ENCODE results near the gene FHOD1. TPM values are rescaled to one million over a fixed set of nuclear protein-coding genes. Genes with fewer than 3 reads are reported as not detected.

Gene FHOD1
- total and polyA plus RNA-seq, 4 donors, result 5.4 to 34.3 (median 22.7) TPM

DNA sequence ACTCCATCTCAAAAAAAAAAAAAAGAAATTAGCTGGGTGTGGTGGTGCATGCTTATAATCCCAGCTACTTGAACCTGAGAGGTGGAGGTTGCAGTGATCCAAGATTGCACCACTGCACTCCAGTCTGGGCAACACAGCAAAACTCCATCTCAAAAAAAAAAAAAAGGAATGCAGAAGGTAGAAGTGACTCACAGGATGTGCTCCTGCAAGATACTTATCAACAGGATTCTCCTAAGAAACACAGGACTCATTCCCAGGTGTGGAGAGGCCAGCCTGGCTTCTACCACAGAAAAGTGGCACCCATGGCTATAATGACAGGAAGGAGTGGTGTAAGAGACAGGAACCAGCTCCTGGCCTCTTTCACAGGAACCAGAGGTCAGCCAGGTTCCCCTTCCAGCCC, 34.5 kb downstream of the FHOD1 start:
- DNase-seq (ENCODE audit: low read depth in 4 of 6, low spot score in 6 of 6), result no peak
- no peak overlapping the region for H3K4me3 ChIP-seq (ENCODE audit: low read depth, low read length)
- H3K27me3 ChIP-seq (ENCODE audit: control insufficient read depth, insufficient read depth, low read length), result no peaks in the 10 kb centered on the region
- no peaks in the 10 kb centered on the region for H3K4me1 ChIP-seq (ENCODE audit: control insufficient read depth, insufficient read depth, low read length)
- no peaks in the 10 kb centered on the region for H3K9me3 ChIP-seq (ENCODE audit: control insufficient read depth, insufficient read depth, low read length)
- no peak overlapping the region for H3K27ac ChIP-seq (ENCODE audit: low read depth, low read length)
- H3K36me3 ChIP-seq (ENCODE audit: control insufficient read depth, insufficient read depth, low read length), result peaks cover 75% of the 10 kb centered on the region

DNA sequence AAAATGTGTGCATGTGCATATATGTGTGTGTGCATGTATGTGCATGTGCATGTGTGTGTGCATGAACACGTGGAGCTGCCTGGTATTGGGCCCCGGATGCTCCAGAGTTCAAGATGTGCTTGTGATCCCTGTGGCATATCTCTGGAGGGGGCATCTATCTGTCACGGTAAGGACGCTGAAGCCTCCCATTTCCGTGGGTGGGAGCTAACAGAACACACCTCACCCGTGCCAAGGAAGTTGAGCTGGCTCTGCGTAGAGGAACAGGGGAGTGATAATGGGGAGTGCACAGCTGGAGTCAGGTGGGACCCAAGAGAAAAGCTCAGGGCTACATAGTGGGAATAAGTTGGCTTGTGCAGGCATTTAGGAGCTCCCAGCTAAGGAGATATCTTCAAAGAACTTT, 35.6 kb downstream of the FHOD1 start:
- no peak for DNase-seq (ENCODE audit: low read depth in 4 of 6, low spot score in 6 of 6)
- peaks cover 77% of the 10 kb centered on the region for H3K36me3 ChIP-seq (ENCODE audit: control insufficient read depth, insufficient read depth, low read length)
- WGBS (ENCODE audit: insufficient coverage), result 81% methylated on average over 7 of the region's 7 CpGs

DNA sequence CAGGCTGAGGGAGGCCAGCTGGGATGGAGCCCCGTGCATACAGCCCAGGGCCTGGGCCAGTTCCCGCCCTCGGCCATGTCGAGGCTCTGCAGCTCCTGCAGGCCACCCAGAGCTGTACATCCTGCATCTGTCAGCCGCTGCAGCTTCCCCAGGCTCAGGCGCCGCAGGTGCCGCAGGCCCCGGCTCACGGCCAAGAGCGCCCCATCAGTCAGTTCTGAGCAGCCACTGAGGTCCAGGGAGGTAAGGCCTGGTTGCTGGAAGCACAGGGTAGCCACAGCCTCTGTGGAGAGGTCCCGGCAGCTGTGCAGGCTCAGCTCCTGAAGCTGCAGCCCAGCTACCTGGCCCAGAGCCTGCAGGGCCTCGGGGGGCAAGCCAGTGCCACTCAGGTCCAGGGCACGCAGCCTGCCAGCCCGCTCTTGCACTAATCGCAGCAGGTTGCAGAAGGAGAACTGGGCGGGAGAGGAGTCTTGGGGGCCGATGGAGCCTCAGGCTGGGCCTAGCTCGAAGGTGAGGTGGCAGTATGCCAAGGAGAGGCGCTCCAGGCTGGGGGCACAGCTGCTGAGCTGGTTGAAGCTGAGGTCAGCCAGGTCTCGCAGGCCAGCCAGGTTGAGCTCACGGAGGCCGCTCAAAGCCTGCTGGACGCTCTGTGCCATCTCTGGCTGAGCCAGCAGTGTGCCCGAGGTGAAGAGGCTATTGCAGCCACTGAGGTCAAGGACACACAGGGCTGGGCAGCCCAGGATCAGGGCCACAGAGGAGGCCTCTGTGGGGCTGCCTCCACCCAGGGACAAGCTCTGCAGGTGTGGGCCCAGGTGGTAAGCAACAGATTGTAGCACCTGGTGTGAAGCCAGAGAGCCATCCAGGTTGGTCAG, 37.0 kb downstream of the FHOD1 start:
- 81% methylated on average over 25 of the region's 25 CpGs for WGBS (ENCODE audit: insufficient coverage)
- DNase-seq (ENCODE audit: low read depth in 4 of 6, low spot score in 6 of 6), result no peak
- H3K36me3 ChIP-seq (ENCODE audit: control insufficient read depth, insufficient read depth, low read length), result peaks cover 78% of the 10 kb centered on the region

More for the DNA sequence above, 35.6 kb downstream of the FHOD1 start:
- no peaks in the 10 kb centered on the region for H3K4me1 ChIP-seq (ENCODE audit: control insufficient read depth, insufficient read depth, low read length)
- H3K27me3 ChIP-seq (ENCODE audit: control insufficient read depth, insufficient read depth, low read length), result no peaks in the 10 kb centered on the region
- H3K9me3 ChIP-seq (ENCODE audit: control insufficient read depth, insufficient read depth, low read length), result no peaks in the 10 kb centered on the region
- H3K4me3 ChIP-seq (ENCODE audit: low read depth, low read length), result no peak overlapping the region
- no peak overlapping the region for H3K27ac ChIP-seq (ENCODE audit: low read depth, low read length)

GRCh38 chr16:67209565-67209964, 37.7 kb downstream of the FHOD1 start:
- WGBS (ENCODE audit: insufficient coverage), result 72% methylated on average over 6 of the region's 8 CpGs
- no peak overlapping the region for H3K4me3 ChIP-seq (ENCODE audit: low read depth, low read length)
- H3K4me1 ChIP-seq (ENCODE audit: control insufficient read depth, insufficient read depth, low read length), result no peaks in the 10 kb centered on the region
- H3K27ac ChIP-seq (ENCODE audit: low read depth, low read length), result no peak overlapping the region
- H3K9me3 ChIP-seq (ENCODE audit: control insufficient read depth, insufficient read depth, low read length), result no peaks in the 10 kb centered on the region
- H3K36me3 ChIP-seq (ENCODE audit: control insufficient read depth, insufficient read depth, low read length), result peaks cover 75% of the 10 kb centered on the region
- H3K27me3 ChIP-seq (ENCODE audit: control insufficient read depth, insufficient read depth, low read length), result no peaks in the 10 kb centered on the region
- no peak for DNase-seq (ENCODE audit: low read depth in 4 of 6, low spot score in 6 of 6)

More for the DNA sequence above, 37.0 kb downstream of the FHOD1 start:
- Histone ChIP-seq H3K4me3 (ENCODE audit: low read depth, low read length) (no peak overlapping the region), H3K27me3 (ENCODE audit: control insufficient read depth, insufficient read depth, low read length) (no peaks in the 10 kb centered on the region), H3K4me1 (ENCODE audit: control insufficient read depth, insufficient read depth, low read length) (no peaks in the 10 kb centered on the region), H3K27ac (ENCODE audit: low read depth, low read length) (no peak overlapping the region), H3K9me3 (ENCODE audit: control insufficient read depth, insufficient read depth, low read length) (no peaks in the 10 kb centered on the region)

DNA sequence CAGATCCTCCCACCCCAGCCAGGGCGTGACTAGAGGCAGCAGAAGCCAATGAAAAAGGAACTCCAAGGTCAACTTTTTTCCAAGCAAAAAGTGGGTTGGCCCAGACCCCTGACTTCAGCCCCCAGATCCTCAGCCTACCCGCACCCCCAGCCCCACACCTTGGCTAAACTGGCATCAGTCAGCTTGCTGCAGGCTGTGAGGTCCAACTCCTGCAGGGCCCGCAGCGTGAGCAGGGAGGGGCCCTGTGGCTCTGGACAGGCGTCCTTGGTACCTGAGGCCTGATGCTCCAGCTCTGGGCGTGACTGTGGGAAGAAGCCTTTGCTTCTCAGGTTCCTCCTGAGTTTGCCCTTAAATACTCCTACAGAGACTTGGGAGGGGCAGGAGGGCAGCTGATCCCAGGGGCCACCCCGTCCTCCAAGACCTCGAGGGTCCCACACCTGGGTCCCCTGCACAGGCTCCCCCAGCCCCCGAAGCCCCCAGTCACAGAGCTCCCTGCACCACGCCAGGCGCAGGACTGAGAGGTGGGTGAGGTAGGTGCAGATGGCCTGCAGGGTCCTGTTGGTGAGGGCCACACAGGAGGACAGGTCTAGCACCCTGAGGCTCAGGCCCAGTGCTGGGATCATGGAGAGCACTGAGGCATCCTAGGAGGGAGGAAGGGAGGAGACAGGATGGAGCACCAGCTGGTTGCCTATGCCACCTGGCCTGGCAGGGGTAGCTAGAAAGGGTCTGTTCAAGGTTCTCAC, 39.0 kb downstream of the FHOD1 start:
- Histone ChIP-seq H3K9me3 (ENCODE audit: control insufficient read depth, insufficient read depth, low read length) (no peaks in the 10 kb centered on the region), H3K27ac (ENCODE audit: low read depth, low read length) (no peak overlapping the region), H3K27me3 (ENCODE audit: control insufficient read depth, insufficient read depth, low read length) (no peaks in the 10 kb centered on the region), H3K36me3 (ENCODE audit: control insufficient read depth, insufficient read depth, low read length) (peaks cover 80% of the 10 kb centered on the region), H3K4me3 (ENCODE audit: low read depth, low read length) (no peak overlapping the region), H3K4me1 (ENCODE audit: control insufficient read depth, insufficient read depth, low read length) (no peaks in the 10 kb centered on the region)
- WGBS (ENCODE audit: insufficient coverage), result 94% methylated on average over 8 of the region's 11 CpGs
- no peak for DNase-seq (ENCODE audit: low read depth in 4 of 6, low spot score in 6 of 6)

DNA sequence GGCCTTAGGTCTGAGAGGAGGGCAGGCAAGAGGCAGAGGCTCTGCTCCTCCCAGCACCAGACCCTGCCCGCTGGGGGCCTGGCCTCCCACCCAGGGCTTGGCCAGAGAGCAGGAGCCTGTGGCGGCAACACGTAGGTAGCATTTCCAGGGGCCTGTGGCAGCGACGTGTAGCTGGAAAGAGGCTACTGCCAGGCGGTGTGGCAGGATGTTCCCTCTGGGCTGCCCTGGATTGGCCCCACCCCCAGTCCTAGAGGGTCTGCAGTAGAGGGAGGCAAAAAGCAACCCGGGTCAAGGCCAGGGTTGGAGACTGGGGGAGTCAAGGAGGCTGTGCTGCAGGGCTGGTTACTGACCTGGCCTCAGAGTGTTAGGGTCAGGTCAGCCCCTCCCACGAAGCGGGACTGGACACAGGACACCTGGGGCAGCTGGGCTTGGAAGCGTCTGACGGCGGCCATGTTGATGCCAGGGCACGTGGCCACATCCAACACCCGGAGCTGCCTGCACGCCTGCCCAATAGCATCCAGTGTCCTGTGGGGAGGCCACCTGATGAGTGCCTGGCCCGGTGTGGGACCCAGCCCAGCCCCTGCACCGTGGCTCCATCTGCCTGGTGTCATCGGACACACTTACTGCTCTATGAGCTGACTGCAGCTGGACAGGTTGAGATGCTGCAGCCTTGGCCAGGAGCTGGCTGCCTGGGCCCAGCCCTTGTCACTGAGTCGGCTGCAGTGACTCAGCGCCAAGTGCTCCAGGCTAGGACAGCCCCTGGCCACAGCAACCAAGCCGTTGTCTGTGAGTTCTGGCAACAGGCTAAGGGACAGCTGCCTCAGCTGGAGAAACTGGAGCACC, 39.8 kb downstream of the FHOD1 start:
- no peak overlapping the region for H3K27ac ChIP-seq (ENCODE audit: low read depth, low read length)
- H3K36me3 ChIP-seq (ENCODE audit: control insufficient read depth, insufficient read depth, low read length), result peaks cover 84% of the 10 kb centered on the region
- 78% methylated on average over 20 of the region's 21 CpGs for WGBS (ENCODE audit: insufficient coverage)
- no peak for DNase-seq (ENCODE audit: low read depth in 4 of 6, low spot score in 6 of 6)
- H3K27me3 ChIP-seq (ENCODE audit: control insufficient read depth, insufficient read depth, low read length), result no peaks in the 10 kb centered on the region
- no peaks in the 10 kb centered on the region for H3K9me3 ChIP-seq (ENCODE audit: control insufficient read depth, insufficient read depth, low read length)
- H3K4me1 ChIP-seq (ENCODE audit: control insufficient read depth, insufficient read depth, low read length), result no peaks in the 10 kb centered on the region
- H3K4me3 ChIP-seq (ENCODE audit: low read depth, low read length), result no peak overlapping the region

- 86% methylated on average over 3 of the region's 3 CpGs for WGBS (ENCODE audit: insufficient coverage)
- no peaks in the 10 kb centered on the region for H3K27me3 ChIP-seq (ENCODE audit: control insufficient read depth, insufficient read depth, low read length)
- no peak overlapping the region for H3K27ac ChIP-seq (ENCODE audit: low read depth, low read length)
- no peak overlapping the region for H3K4me3 ChIP-seq (ENCODE audit: low read depth, low read length)
- H3K36me3 ChIP-seq (ENCODE audit: control insufficient read depth, insufficient read depth, low read length), result peaks cover 87% of the 10 kb centered on the region
- no peaks in the 10 kb centered on the region for H3K4me1 ChIP-seq (ENCODE audit: control insufficient read depth, insufficient read depth, low read length)
- no peaks in the 10 kb centered on the region for H3K9me3 ChIP-seq (ENCODE audit: control insufficient read depth, insufficient read depth, low read length)
- no peak for DNase-seq (ENCODE audit: low read depth in 4 of 6, low spot score in 6 of 6)
Observed at GRCh38 chr16:67206838-67207248, 40.4 kb downstream of the FHOD1 start.

- peaks cover 93% of the 10 kb centered on the region for H3K36me3 ChIP-seq (ENCODE audit: control insufficient read depth, insufficient read depth, low read length)
- no peaks in the 10 kb centered on the region for H3K4me1 ChIP-seq (ENCODE audit: control insufficient read depth, insufficient read depth, low read length)
- WGBS (ENCODE audit: insufficient coverage), result 91% methylated on average over 8 of the region's 8 CpGs
- no peaks in the 10 kb centered on the region for H3K9me3 ChIP-seq (ENCODE audit: control insufficient read depth, insufficient read depth, low read length)
- no peak overlapping the region for H3K4me3 ChIP-seq (ENCODE audit: low read depth, low read length)
- DNase-seq (ENCODE audit: low read depth in 4 of 6, low spot score in 6 of 6), result no peak
- no peaks in the 10 kb centered on the region for H3K27me3 ChIP-seq (ENCODE audit: control insufficient read depth, insufficient read depth, low read length)
- H3K27ac ChIP-seq (ENCODE audit: low read depth, low read length), result no peak overlapping the region
Observed at GRCh38 chr16:67206129-67206837, 41.0 kb downstream of the FHOD1 start.

DNA sequence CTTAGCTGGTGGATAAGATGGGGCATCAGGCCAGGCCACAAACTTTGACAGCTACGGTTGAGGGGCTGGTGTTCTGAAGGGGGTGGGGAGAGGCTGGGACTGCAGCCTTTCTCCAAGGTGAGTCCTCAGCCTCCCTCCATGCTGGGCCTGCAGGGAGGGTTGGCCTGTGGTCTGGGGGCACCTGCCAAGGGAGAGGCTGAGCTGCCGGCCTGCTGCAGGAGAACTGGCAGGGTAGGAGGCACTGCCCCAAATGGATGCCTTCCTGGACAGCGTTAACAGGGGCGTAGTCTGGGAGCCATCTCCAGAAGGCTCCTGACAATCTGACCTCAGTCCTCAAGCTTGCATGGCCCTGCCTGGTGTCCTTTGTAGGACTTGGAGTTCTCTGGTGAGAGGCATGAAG, 43.2 kb downstream of the FHOD1 start:
- Histone ChIP-seq H3K27me3 (ENCODE audit: control insufficient read depth, insufficient read depth, low read length) (no peaks in the 10 kb centered on the region), H3K4me3 (ENCODE audit: low read depth, low read length) (no peak overlapping the region), H3K9me3 (ENCODE audit: control insufficient read depth, insufficient read depth, low read length) (no peaks in the 10 kb centered on the region), H3K36me3 (ENCODE audit: control insufficient read depth, insufficient read depth, low read length) (peaks cover 85% of the 10 kb centered on the region), H3K4me1 (ENCODE audit: control insufficient read depth, insufficient read depth, low read length) (peaks cover 5% of the 10 kb centered on the region), H3K27ac (ENCODE audit: low read depth, low read length) (no peak overlapping the region)
- WGBS (ENCODE audit: insufficient coverage), result 100% methylated on average over 4 of the region's 4 CpGs
- no peak for DNase-seq (ENCODE audit: low read depth in 4 of 6, low spot score in 6 of 6)
